ENCODE measurements around the gene IAH1. TPM values are rescaled to one million over a fixed set of nuclear protein-coding genes. Genes with fewer than 3 reads are reported as not detected.

The IAH1 gene
- total and polyA plus RNA-seq, 10 of the 15 experiments (the other 5 are each of a cell fraction or from before 2014, with no cell fraction given): 57.4 to 125 (median 75.8) TPM

- POLR2A ChIA-PET: no interaction called here
- TF ChIP-seq PBX3 (IDR thresholded peaks at IDR 0.05; ENCODE audit: insufficient replicate concordance, low read depth, low read length) (peak; percentile 59), SRF (IDR thresholded peaks at IDR 0.05; ENCODE audit: low read depth in 2 of 2, low read length in 2 of 2) (no peak), MTA2 (IDR thresholded peaks at IDR 0.05; ENCODE audit: low read depth) (no peak), ELK1 (IDR thresholded peaks at IDR 0.05; ENCODE audit: low read depth, low read length) (no peak), BCL3 (IDR thresholded peaks at IDR 0.05; ENCODE audit: borderline replicate concordance, insufficient read depth, low read depth, low read length, poor library complexity, severe bottlenecking) (peak; percentile 99), NR2C1 (IDR thresholded peaks at IDR 0.05) (no peak), LARP7 (IDR thresholded peaks at IDR 0.05) (no peak), RELA (IDR thresholded peaks at IDR 0.05; ENCODE audit: borderline replicate concordance, partially characterized antibody) (no peak), TCF3 (IDR thresholded peaks at IDR 0.05; ENCODE audit: borderline replicate concordance, insufficient read depth, low read depth, low read length) (peak; percentile 89; the same call in 1 of the 2 replicates), ETV6 (conservative IDR thresholded peaks at IDR 0.05 in 1 of 2, IDR thresholded peaks at IDR 0.05 in 1 of 2; ENCODE audit: borderline replicate concordance in 1 of 2, low read depth in 1 of 2) (no peak), WRNIP1 (IDR thresholded peaks at IDR 0.05; ENCODE audit: borderline replicate concordance, low read depth, low read length) (no peak), SMAD5 (IDR thresholded peaks at IDR 0.05; ENCODE audit: low read depth) (no peak), POU2F2 (IDR thresholded peaks at IDR 0.05; ENCODE audit: borderline replicate concordance, low read depth, low read length) (no peak), EGR1 (IDR thresholded peaks at IDR 0.05; ENCODE audit: borderline replicate concordance in 1 of 2, low read depth in 2 of 2, low read length in 2 of 2) (no peak), GATAD2B (conservative IDR thresholded peaks at IDR 0.05; ENCODE audit: low read depth) (no peak), ZNF592 (IDR thresholded peaks at IDR 0.05) (no peak)
Observed at GRCh38 chr2:9466147-9466683, 8.1 kb upstream of the IAH1 start.

More at GRCh38 chr2:9466147-9466683, 8.1 kb upstream of the IAH1 start:
- BruUV-seq (replicated peaks): no TSS peak
- in situ Hi-C loops (cut with MboI) (no loop called here), intact Hi-C loops (cut with micrococcal nuclease; ENCODE audit: unreplicated experiment) (no loop called here)
- ATAC-seq (no peak), FAIRE-seq (no peak), DNase-seq (ENCODE audit: low read depth, low spot score) (no peak)
- H4K20me1 ChIP-seq (ENCODE audit: control insufficient read depth, insufficient read depth): no peaks in the 10 kb centered on the region
- H3K36me3 ChIP-seq (ENCODE audit: control insufficient read depth in 2 of 2, insufficient read depth in 2 of 2, low read length in 1 of 2): peaks cover 3 to 12% of the 10 kb centered on the region in 2 experiments; a peak in 3 of 4 replicates
- H3K4me1 ChIP-seq (ENCODE audit: control insufficient read depth, insufficient read depth, low read length): no peaks in the 10 kb centered on the region
- 97% methylated on average over 29 of the region's 46 CpGs for WGBS (ENCODE audit: insufficient coverage, insufficient replicate concordance, low lambda C conversion rate, missing lambda C conversion rate)
- H3K9me3 ChIP-seq (replicated peaks; ENCODE audit: control insufficient read depth, insufficient read depth, low read length): no peaks in the 10 kb centered on the region
- H3K9ac ChIP-seq (ENCODE audit: control insufficient read depth, insufficient read depth, low read length): no peak overlapping the region
- no peaks in the 10 kb centered on the region for H3K79me2 ChIP-seq (ENCODE audit: control insufficient read depth, insufficient read depth, low read length)
- H3K4me3 ChIP-seq: no peak overlapping the region
- SMC1A ChIA-PET (ENCODE audit: uncharacterized antibody, unreplicated experiment): no interaction called here
- no peaks in the 10 kb centered on the region for H3K27me3 ChIP-seq (replicated peaks in 1 of 2; ENCODE audit: control insufficient read depth in 2 of 2, insufficient read depth in 2 of 2, low read length in 1 of 2)
- H2AFZ ChIP-seq (ENCODE audit: control insufficient read depth, low read depth, low read length): no peak overlapping the region
- RAD21 ChIA-PET (ENCODE audit: unreplicated experiment): no interaction called here
- H3K27ac ChIP-seq (ENCODE audit: control insufficient read depth, insufficient read depth): no peak overlapping the region
- CTCF ChIA-PET: no interaction called here
- H3K4me2 ChIP-seq (ENCODE audit: control insufficient read depth, insufficient read depth): no peak overlapping the region

All from GM12878 (cell line).